Measurements from ENCODE around the gene TH.

The TH gene

DNA sequence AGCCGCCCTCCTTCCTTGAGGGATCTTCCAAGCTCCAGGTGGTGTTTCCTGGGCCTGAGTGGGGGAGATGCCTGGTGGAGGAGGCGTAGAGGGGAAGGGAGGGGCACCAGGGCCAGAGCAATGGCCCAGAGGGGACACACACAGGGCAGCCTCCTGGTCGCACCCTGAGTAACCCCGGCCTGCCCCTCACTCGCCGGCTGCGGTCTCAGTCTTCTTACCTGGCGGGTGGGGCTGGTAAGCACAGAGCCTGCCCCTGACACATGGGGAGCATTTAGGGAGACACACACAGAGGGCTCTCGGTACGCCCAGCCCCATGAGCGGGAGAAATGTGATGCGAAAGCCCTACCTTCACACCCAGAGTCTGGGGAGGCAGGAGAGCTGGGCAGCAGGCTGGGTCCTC lies 56.3 kb downstream of the TH start:
- Histone ChIP-seq H3K9ac (ENCODE audit: insufficient read length, low read depth) (no peak overlapping the region), H3K27me3 (ENCODE audit: insufficient read depth, insufficient read length) (peaks cover 5% of the 10 kb centered on the region), H3K4me3 (ENCODE audit: insufficient read length, low read depth) (no peak overlapping the region), H3K36me3 (ENCODE audit: insufficient read depth, insufficient read length, low read length) (no peaks in the 10 kb centered on the region), H3K4me1 (ENCODE audit: insufficient read depth, insufficient read length) (peaks cover 17% of the 10 kb centered on the region), H3K9me3 (ENCODE audit: insufficient read depth, low read length) (peaks cover 32% of the 10 kb centered on the region)
- TF ChIP-seq SUZ12 (IDR thresholded peaks at IDR 0.05; ENCODE audit: extremely low read depth, insufficient read depth, insufficient read length) (no peak), ZNF274 (IDR thresholded peaks at IDR 0.05; ENCODE audit: low read depth, low read length) (no peak), YY1 (IDR thresholded peaks at IDR 0.05; ENCODE audit: insufficient read depth, insufficient read length) (no peak)
- DNase-seq (ENCODE audit: low read depth, low spot score): no peak

- DNase-seq (ENCODE audit: low read depth, low spot score): no peak
- H3K27me3 ChIP-seq (ENCODE audit: insufficient read depth, insufficient read length): peaks cover 2% of the 10 kb centered on the region
- H3K9me3 ChIP-seq (ENCODE audit: insufficient read depth, low read length): peaks cover 32% of the 10 kb centered on the region
- TF ChIP-seq SUZ12 (IDR thresholded peaks at IDR 0.05; ENCODE audit: extremely low read depth, insufficient read depth, insufficient read length): no peak
- no peak for TF ChIP-seq ZNF274 (IDR thresholded peaks at IDR 0.05; ENCODE audit: low read depth, low read length)
- no peak for TF ChIP-seq YY1 (IDR thresholded peaks at IDR 0.05; ENCODE audit: insufficient read depth, insufficient read length)
- no peaks in the 10 kb centered on the region for H3K36me3 ChIP-seq (ENCODE audit: insufficient read depth, insufficient read length, low read length)
- peaks cover 20% of the 10 kb centered on the region for H3K4me1 ChIP-seq (ENCODE audit: insufficient read depth, insufficient read length)
- no peak overlapping the region for H3K4me3 ChIP-seq (ENCODE audit: insufficient read length, low read depth)
- no peak overlapping the region for H3K9ac ChIP-seq (ENCODE audit: insufficient read length, low read depth)
Observed at GRCh38 chr11:2114430-2115241, 57.0 kb downstream of the TH start.
